Upper lobe of left lung (tissue), 4 donors: ENCODE data around the gene CDH10.

ENCODE experiments used
- EP300 ChIP-seq, 4 donors: sonication (generic); formaldehyde crosslinking; IDR thresholded peaks; one replicate each; pipeline ENCODE4 v1.5.1; 2017; ENCODE audit warnings: antibody characterized with exemption in 4 of 4, control low read depth in 2 of 4
- POLR2A ChIP-seq, 4 donors: fragments of 450-650 bp; IDR thresholded peaks; one replicate each; pipeline ENCODE4 v1.5.1; 2016 to 2017; ENCODE audit warnings: antibody characterized with exemption in 4 of 4, mild to moderate bottlenecking in 2 of 4
- POLR2AphosphoS5 ChIP-seq, 2 donors: sonication (generic); formaldehyde crosslinking; IDR thresholded peaks; one replicate each; pipeline ENCODE4 v1.5.1; 2017; ENCODE audit warnings: antibody characterized with exemption in 2 of 2
- TF ChIP-seq, protein P1 (sequence below), 6 experiments: fragments of 450-650 bp in 4 of 6; fragments of 200-600 bp in 2 of 6; sonication (generic) in 2 of 6; IDR thresholded peaks; one replicate each; pipeline ENCODE4 v1.5.1; 2016 to 2019; ENCODE audit warnings: antibody characterized with exemption in 6 of 6

DNA sequence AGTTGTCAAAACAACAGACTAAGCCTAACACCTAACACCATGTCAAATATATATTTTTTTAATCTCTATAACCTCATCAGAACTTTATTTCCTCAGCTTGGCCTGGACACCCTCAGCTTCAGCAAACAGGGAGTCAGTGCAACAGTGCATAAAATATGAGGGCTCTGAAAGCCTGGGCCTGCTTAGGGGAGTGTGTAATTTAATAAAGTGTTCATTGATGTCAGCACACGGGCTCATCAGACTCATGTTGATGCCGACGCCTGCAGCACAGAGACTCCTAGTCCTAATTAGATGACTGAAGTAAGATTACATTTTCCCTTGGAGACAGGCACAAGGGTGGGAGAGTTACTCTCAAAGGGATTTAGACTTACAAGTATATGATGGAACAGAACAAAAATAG lies 37.8 kb downstream of the CDH10 start:
- TF ChIP-seq, protein P1, sequence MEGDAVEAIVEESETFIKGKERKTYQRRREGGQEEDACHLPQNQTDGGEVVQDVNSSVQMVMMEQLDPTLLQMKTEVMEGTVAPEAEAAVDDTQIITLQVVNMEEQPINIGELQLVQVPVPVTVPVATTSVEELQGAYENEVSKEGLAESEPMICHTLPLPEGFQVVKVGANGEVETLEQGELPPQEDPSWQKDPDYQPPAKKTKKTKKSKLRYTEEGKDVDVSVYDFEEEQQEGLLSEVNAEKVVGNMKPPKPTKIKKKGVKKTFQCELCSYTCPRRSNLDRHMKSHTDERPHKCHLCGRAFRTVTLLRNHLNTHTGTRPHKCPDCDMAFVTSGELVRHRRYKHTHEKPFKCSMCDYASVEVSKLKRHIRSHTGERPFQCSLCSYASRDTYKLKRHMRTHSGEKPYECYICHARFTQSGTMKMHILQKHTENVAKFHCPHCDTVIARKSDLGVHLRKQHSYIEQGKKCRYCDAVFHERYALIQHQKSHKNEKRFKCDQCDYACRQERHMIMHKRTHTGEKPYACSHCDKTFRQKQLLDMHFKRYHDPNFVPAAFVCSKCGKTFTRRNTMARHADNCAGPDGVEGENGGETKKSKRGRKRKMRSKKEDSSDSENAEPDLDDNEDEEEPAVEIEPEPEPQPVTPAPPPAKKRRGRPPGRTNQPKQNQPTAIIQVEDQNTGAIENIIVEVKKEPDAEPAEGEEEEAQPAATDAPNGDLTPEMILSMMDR (IDR thresholded peaks at IDR 0.05) = no peak
- TF ChIP-seq POLR2AphosphoS5 (IDR thresholded peaks at IDR 0.05) (no peak), EP300 (IDR thresholded peaks at IDR 0.05) (no peak), POLR2A (IDR thresholded peaks at IDR 0.05) (no peak)
